Colonic mucosa (tissue), 4 donors: Measurements from ENCODE around the gene GCK. TPM values are rescaled to one million over a fixed set of nuclear protein-coding genes. Genes with fewer than 3 reads are reported as not detected.

ENCODE experiments used
- DNase-seq: peaks from one replicate; pipeline ENCODE4 v3.0.0-alpha.2; 2020
- H3K27ac ChIP-seq: fragments of 200-600 bp; one replicate; pipeline ENCODE4 v1.8.0; 2021
- H3K27me3 ChIP-seq: fragments of 200-600 bp; one replicate; pipeline ENCODE4 v1.8.0; 2021
- H3K36me3 ChIP-seq: fragments of 200-600 bp; one replicate; pipeline ENCODE4 v1.8.0; 2021
- H3K4me1 ChIP-seq: fragments of 200-600 bp; one replicate; pipeline ENCODE4 v1.8.0; 2021; ENCODE audit warnings: mild to moderate bottlenecking
- H3K4me3 ChIP-seq: fragments of 200-600 bp; one replicate; pipeline ENCODE4 v1.8.0; 2021
- H3K9ac ChIP-seq, 2 donors: one replicate each; pipeline ENCODE4 v1.7.0; 2013; ENCODE audit warnings: control low read depth in 2 of 2, low read depth in 2 of 2, low read length in 2 of 2
- H3K9me3 ChIP-seq: fragments of 200-600 bp; one replicate; pipeline ENCODE4 v1.8.0; 2021
- CTCF ChIP-seq: fragments of 200-600 bp; IDR thresholded peaks from one replicate; pipeline ENCODE4 v1.8.0; 2022; ENCODE audit warnings: antibody characterized with exemption, mild to moderate bottlenecking
- intact Hi-C: fragments of 100-400 bp; cut with DNase I; formaldehyde crosslinking; loops from one replicate; pipeline ENCODE4 v1.14.1; 2022
- total RNA-seq, 2 donors: library from RNA; stranded (reverse); fragmentation: NEBNext Ultra II Directional in 1 of 2; extraction: Animal tissue kit (Norgen Biotek cat#: 25700) in 1 of 2; gene quantifications; one replicate each; pipeline ENCODE4 v1.2.1, GENCODE V29; 2021
- donor health status: healthy.
- donor health status: DM: no; HTN: no; CAD: no.
- donor health status: DM: no; HTN: no; CAD: no.

The GCK gene
- total RNA-seq, 2 donors from 2014 or later: 0.17 to 0.19 TPM

GRCh38 chr7:44144426-44144967 is 44.7 kb downstream of the GCK start:
- no peak overlapping the region for H3K27ac ChIP-seq
- H3K9me3 ChIP-seq: no peaks in the 10 kb centered on the region
- H3K36me3 ChIP-seq: no peaks in the 10 kb centered on the region
- no peak for DNase-seq
- no peaks in the 10 kb centered on the region for H3K27me3 ChIP-seq
- H3K4me1 ChIP-seq: no peaks in the 10 kb centered on the region
- intact Hi-C loops: no loop called here
- no peak for TF ChIP-seq CTCF
- H3K4me3 ChIP-seq: no peak overlapping the region
- no peak overlapping the region for H3K9ac ChIP-seq

- H3K9ac ChIP-seq: no peak overlapping the region
- no peak overlapping the region for H3K27ac ChIP-seq
- no peaks in the 10 kb centered on the region for H3K4me1 ChIP-seq
- no peaks in the 10 kb centered on the region for H3K36me3 ChIP-seq
- no peak for TF ChIP-seq CTCF
- H3K4me3 ChIP-seq: no peak overlapping the region
- intact Hi-C loops: no loop called here
- H3K27me3 ChIP-seq: no peaks in the 10 kb centered on the region
- DNase-seq: no peak
- no peaks in the 10 kb centered on the region for H3K9me3 ChIP-seq
Measured at GRCh38 chr7:44143646-44144250, 45.5 kb downstream of the GCK start.

- no peak for DNase-seq
- intact Hi-C loops: no loop called here
- H3K9ac ChIP-seq: no peak overlapping the region
- H3K36me3 ChIP-seq: no peaks in the 10 kb centered on the region
- TF ChIP-seq CTCF: no peak
- H3K27me3 ChIP-seq: no peaks in the 10 kb centered on the region
- H3K4me3 ChIP-seq: no peak overlapping the region
- H3K9me3 ChIP-seq: no peaks in the 10 kb centered on the region
- H3K4me1 ChIP-seq: no peaks in the 10 kb centered on the region
- H3K27ac ChIP-seq: no peak overlapping the region
Measured at GRCh38 chr7:44142028-44142427, 47.2 kb downstream of the GCK start.

GRCh38 chr7:44141221-44141850 is 47.9 kb downstream of the GCK start, which contains the start of gene MYL7:
Gene MYL7 (minus strand): TSS chr7:44141332. CDS start chr7:44141305, 27 bp downstream.
- intact Hi-C loops: no loop called here

GRCh38 chr7:44140341-44140740 is 48.9 kb downstream of the GCK start:
- no peak for TF ChIP-seq CTCF
- no peaks in the 10 kb centered on the region for H3K4me1 ChIP-seq
- intact Hi-C loops: no loop called here
- H3K27me3 ChIP-seq: no peaks in the 10 kb centered on the region
- DNase-seq: no peak
- H3K9ac ChIP-seq: no peak overlapping the region
- H3K36me3 ChIP-seq: no peaks in the 10 kb centered on the region
- no peak overlapping the region for H3K27ac ChIP-seq
- no peaks in the 10 kb centered on the region for H3K9me3 ChIP-seq
- H3K4me3 ChIP-seq: no peak overlapping the region

More at GRCh38 chr7:44141221-44141850, 47.9 kb downstream of the GCK start, which contains the start of gene MYL7:
- H3K4me1 ChIP-seq: no peaks in the 10 kb centered on the region
- H3K9me3 ChIP-seq: no peaks in the 10 kb centered on the region
- no peak for TF ChIP-seq CTCF
- H3K27ac ChIP-seq: no peak within 1 kb of the TSS
- H3K36me3 ChIP-seq: no peaks in the 10 kb centered on the region
- H3K27me3 ChIP-seq: no peaks in the 10 kb centered on the region
- no peak within 1 kb of the TSS for H3K9ac ChIP-seq
- no peak within 1 kb of the TSS for H3K4me3 ChIP-seq
- DNase-seq: no peak
